ENCODE measurements around the gene BORCS6. TPM values are rescaled to one million over a fixed set of nuclear protein-coding genes. Genes with fewer than 3 reads are reported as not detected.

BORCS6 gene
- total and polyA plus RNA-seq, 2 of the 13 experiments (the other 11 are each of a cell fraction or from before 2014, with no cell fraction given): 2.0 to 5.1 TPM

GRCh38 chr17:8189041-8189710, 804 bp downstream of the BORCS6 start (continued):
- no peak for TF ChIP-seq ZNF609 (CRISPR knock-in tag; IDR thresholded peaks at IDR 0.05; ENCODE audit: borderline replicate concordance)
- 0 out of 2 replicates have a peak, but pooled peaks have one; percentile 27 for TF ChIP-seq FOXK1 (CRISPR knock-in tag; IDR thresholded peaks at IDR 0.05; ENCODE audit: borderline replicate concordance, low read depth)
- TF ChIP-seq STAG1 (CRISPR knock-in tag; IDR thresholded peaks at IDR 0.05): peak; percentile 6; the same call in 1 of the 2 replicates
- no peak for TF ChIP-seq ZSCAN31 (CRISPR knock-in tag; IDR thresholded peaks at IDR 0.05; ENCODE audit: low read depth)
- no peak for TF ChIP-seq ELF3 (CRISPR knock-in tag; IDR thresholded peaks at IDR 0.05)
- TF ChIP-seq ZNF607 (CRISPR knock-in tag; IDR thresholded peaks at IDR 0.05; ENCODE audit: borderline replicate concordance): 0 out of 2 replicates have a peak, but pooled peaks have one; percentile 49
- TF ChIP-seq SIX4 (CRISPR knock-in tag; IDR thresholded peaks at IDR 0.05): no peak
- TF ChIP-seq PRDM15 (CRISPR knock-in tag; IDR thresholded peaks at IDR 0.05): peak; percentile 49; the same call in 1 of the 2 replicates
- TF ChIP-seq ZFP82 (CRISPR knock-in tag; IDR thresholded peaks at IDR 0.05; ENCODE audit: borderline replicate concordance): peak; percentile 22; the same call in 1 of the 2 replicates
- TF ChIP-seq MAFK (conservative IDR thresholded peaks at IDR 0.05 in 1 of 2, IDR thresholded peaks at IDR 0.05 in 1 of 2; ENCODE audit: low read length in 2 of 2): no peak
- no peak for TF ChIP-seq CBX1 (IDR thresholded peaks at IDR 0.05; ENCODE audit: low read depth)
- peak; percentile 44; the same call in 1 of the 2 replicates for TF ChIP-seq RFXAP (CRISPR knock-in tag; IDR thresholded peaks at IDR 0.05; ENCODE audit: borderline replicate concordance)
- TF ChIP-seq ZBTB14 (CRISPR knock-in tag; IDR thresholded peaks at IDR 0.05): 0 out of 2 replicates have a peak, but pooled peaks have one; percentile 14
- no peak for TF ChIP-seq ISL2 (CRISPR knock-in tag; IDR thresholded peaks at IDR 0.05)
- TF ChIP-seq ZBTB20 (CRISPR knock-in tag; IDR thresholded peaks at IDR 0.05; ENCODE audit: borderline replicate concordance, low read depth): 0 out of 2 replicates have a peak, but pooled peaks have one; percentile 2
- peak; percentile 45; the same call in 1 of the 2 replicates for TF ChIP-seq ZFY (CRISPR knock-in tag; IDR thresholded peaks at IDR 0.05)
- TF ChIP-seq ZNF589 (CRISPR knock-in tag; conservative IDR thresholded peaks at IDR 0.05): no peak
- TF ChIP-seq SALL1 (CRISPR knock-in tag; IDR thresholded peaks at IDR 0.05): 0 out of 2 replicates have a peak, but pooled peaks have one; percentile 31
- TF ChIP-seq MAFG (CRISPR knock-in tag; IDR thresholded peaks at IDR 0.05): no peak

Measured in HepG2 (cell line).